HFFc6 (cell line): ENCODE data around the gene SYNGR3. TPM values are rescaled to one million over a fixed set of nuclear protein-coding genes. Genes with fewer than 3 reads are reported as not detected.

Experiments
- DNase-seq: peaks from one replicate; pipeline ENCODE4 v3.0.0-alpha.2; 2018
- H3K27ac Mint-ChIP-seq: 2 replicates; pipeline ENCODE4 v1.8.0; 2020; ENCODE audit warnings: mild to moderate bottlenecking, mixed read lengths
- H3K27me3 Mint-ChIP-seq: 2 replicates; pipeline ENCODE4 v1.8.0; 2021; ENCODE audit warnings: mild to moderate bottlenecking, moderate library complexity, mixed read lengths; ENCODE audit not compliant: insufficient read depth
- H3K36me3 Mint-ChIP-seq: 2 replicates; pipeline ENCODE4 v1.8.0; 2021; ENCODE audit warnings: low read depth, mixed read lengths
- H3K4me1 Mint-ChIP-seq: 2 replicates; pipeline ENCODE4 v1.8.0; 2020; ENCODE audit warnings: low read depth, mixed read lengths
- H3K4me3 Mint-ChIP-seq: 2 replicates; pipeline ENCODE4 v1.8.0; 2020; ENCODE audit warnings: mild to moderate bottlenecking, moderate library complexity, mixed read lengths
- H3K9me3 Mint-ChIP-seq: 2 replicates; pipeline ENCODE4 v1.8.0; 2020; ENCODE audit warnings: mild to moderate bottlenecking, mixed read lengths
- CTCF ChIP-seq: fragments of 200-600 bp; sonication (generic); IDR thresholded peaks from 2 replicates; pipeline ENCODE4 v1.5.0; 2021; ENCODE audit warnings: antibody characterized with exemption, mild to moderate bottlenecking
- total RNA-seq, 6 experiments: library from RNA; stranded (reverse); fragmentation: NEBNext Ultra II Directional; extraction: Animal tissue kit (Norgen Biotek cat#: 25700); gene quantifications; 2 replicates in 1 of 6; 3 replicates in 5 of 6; pipeline ENCODE4 v1.2.3, GENCODE V29; 2021

SYNGR3 gene
- total RNA-seq, 6 experiments from 2014 or later, result 0.96 to 1.4 (median 1.2) TPM

DNA sequence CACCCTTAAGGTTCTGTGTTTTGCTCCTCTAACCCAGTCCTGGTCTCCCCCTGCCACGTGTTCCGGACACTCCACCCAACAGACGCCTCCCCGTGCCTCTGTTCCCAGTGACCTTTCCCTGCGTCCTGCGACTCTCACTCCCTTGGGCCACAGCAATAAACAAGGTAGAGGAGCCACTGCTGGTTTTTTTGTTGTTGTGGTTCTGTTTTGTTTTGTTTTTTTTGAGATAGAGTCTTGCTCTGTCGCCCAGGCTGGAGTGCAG lies 26.1 kb downstream of the SYNGR3 start:
- DNase-seq, result no peak
- TF ChIP-seq CTCF, result no peak
- no peaks in the 10 kb centered on the region for H3K9me3 Mint-ChIP-seq
- no peak overlapping the region for H3K27ac Mint-ChIP-seq
- no peaks in the 10 kb centered on the region for H3K36me3 Mint-ChIP-seq
- H3K4me1 Mint-ChIP-seq, result no peaks in the 10 kb centered on the region
- peaks cover 5% of the 10 kb centered on the region for H3K27me3 Mint-ChIP-seq
- H3K4me3 Mint-ChIP-seq, result no peak overlapping the region

DNA sequence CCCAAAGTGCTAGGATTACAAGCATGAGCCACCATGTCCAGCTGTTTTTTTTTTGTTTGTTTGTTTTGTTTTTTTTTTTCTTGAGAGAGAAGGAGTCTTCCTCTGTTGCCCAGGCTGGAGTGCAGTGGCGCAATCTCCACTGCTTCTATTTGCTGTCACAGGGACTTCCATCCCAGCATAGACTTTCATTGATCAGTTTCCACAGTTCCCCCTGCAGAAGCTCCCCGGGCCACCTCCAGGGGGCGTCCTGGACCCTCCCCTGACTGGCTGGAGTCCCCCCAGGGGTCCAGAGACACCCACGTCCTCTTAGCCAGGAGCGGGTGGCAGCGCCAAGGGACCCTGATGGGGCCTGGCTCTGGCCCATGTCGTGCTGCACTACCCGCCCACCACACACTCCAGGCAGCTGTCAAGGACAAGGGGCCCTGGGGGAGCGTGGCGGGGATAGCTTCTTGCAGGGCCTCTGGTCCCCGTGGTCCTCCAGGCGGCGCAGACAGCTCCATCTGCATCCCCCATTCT lies 26.7 kb downstream of the SYNGR3 start:
- H3K36me3 Mint-ChIP-seq, result no peaks in the 10 kb centered on the region
- no peaks in the 10 kb centered on the region for H3K4me1 Mint-ChIP-seq
- DNase-seq, result no peak
- H3K27me3 Mint-ChIP-seq, result peaks cover 5% of the 10 kb centered on the region
- H3K9me3 Mint-ChIP-seq, result no peaks in the 10 kb centered on the region
- no peak overlapping the region for H3K27ac Mint-ChIP-seq
- no peak overlapping the region for H3K4me3 Mint-ChIP-seq
- peak; percentile 71; the same call in 1 of the 2 replicates for TF ChIP-seq CTCF

GRCh38 chr16:2019518-2019920 lies 29.7 kb downstream of the SYNGR3 start, which contains the start of gene NPW:
TSS of gene NPW (plus strand) at chr16:2019785.
- Mint-ChIP-seq H3K9me3 (no peaks in the 10 kb centered on the region), H3K27me3 (peaks cover 9% of the 10 kb centered on the region), H3K36me3 (no peaks in the 10 kb centered on the region), H3K4me3 (peak within 1 kb of the TSS; percentile 51; the same call in 1 of the 2 replicates), H3K27ac (no peak within 1 kb of the TSS), H3K4me1 (peaks cover 19% of the 10 kb centered on the region)
- TF ChIP-seq CTCF, result no peak
- no peak for DNase-seq

- Mint-ChIP-seq H3K4me3 (peak overlapping the region; percentile 51; the same call in 1 of the 2 replicates), H3K27ac (no peak overlapping the region), H3K27me3 (peaks cover 9% of the 10 kb centered on the region), H3K9me3 (no peaks in the 10 kb centered on the region), H3K36me3 (no peaks in the 10 kb centered on the region), H3K4me1 (peaks cover 19% of the 10 kb centered on the region)
- TF ChIP-seq CTCF, result no peak
- no peak for DNase-seq
Observed at GRCh38 chr16:2019921-2020831, 30.4 kb downstream of the SYNGR3 start.

- no peak for TF ChIP-seq CTCF
- H3K4me3 Mint-ChIP-seq, result peak overlapping the region; percentile 80
- no peaks in the 10 kb centered on the region for H3K36me3 Mint-ChIP-seq
- H3K9me3 Mint-ChIP-seq, result no peaks in the 10 kb centered on the region
- DNase-seq, result peak; percentile 47
- peaks cover 9% of the 10 kb centered on the region for H3K27me3 Mint-ChIP-seq
- H3K27ac Mint-ChIP-seq, result peak overlapping the region; percentile 68
- H3K4me1 Mint-ChIP-seq, result peaks cover 23% of the 10 kb centered on the region
Observed at GRCh38 chr16:2022723-2023091, 32.9 kb downstream of the SYNGR3 start.
